Mucosa of descending colon (tissue), 3 donors: ENCODE results near the gene AFTPH. TPM values are rescaled to one million over a fixed set of nuclear protein-coding genes. Genes with fewer than 3 reads are reported as not detected.

Experiments used
- ATAC-seq: fragments of 200-7000 bp; cut with Tn5 transposase; one replicate; pipeline ENCODE4 v1.9.1; 2020; ENCODE audit warnings: mild to moderate bottlenecking, moderate library complexity
- DNase-seq, 3 donors: peaks; one replicate each; pipeline ENCODE4 v3.0.0-alpha.2; 2020
- H3K36me3 ChIP-seq: fragments of 200-600 bp; one replicate; pipeline ENCODE4 v1.8.0; 2021; ENCODE audit warnings: low read depth, mild to moderate bottlenecking
- H3K4me1 ChIP-seq: fragments of 200-600 bp; one replicate; pipeline ENCODE4 v1.8.0; 2021; ENCODE audit warnings: low read depth, mild to moderate bottlenecking
- H3K4me3 ChIP-seq: fragments of 200-600 bp; one replicate; pipeline ENCODE4 v1.8.0; 2021; ENCODE audit warnings: mild to moderate bottlenecking
- H3K9me3 ChIP-seq: fragments of 200-600 bp; one replicate; pipeline ENCODE4 v1.8.0; 2021; ENCODE audit warnings: mild to moderate bottlenecking
- intact Hi-C, 2 donors: fragments of 100-400 bp; cut with DNase I in 1 of 2; cut with micrococcal nuclease in 1 of 2; formaldehyde crosslinking; loops; one replicate each; pipeline versions ENCODE4 v1.11.0 to v1.11.1; 2022; cut with DNase I, micrococcal nuclease
- total RNA-seq, 3 donors: library from RNA; stranded (reverse); fragmentation: NEBNext Ultra II Directional in 2 of 3; extraction: Animal tissue kit (Norgen Biotek cat#: 25700) in 2 of 3; gene quantifications; one replicate each; pipeline versions ENCODE4 v1.2.1 to v1.2.4, GENCODE V29; 2021 to 2023
- TF ChIP-seq, protein P1 (sequence below): fragments of 200-600 bp; IDR thresholded peaks from one replicate; pipeline ENCODE4 v1.8.0; 2022; ENCODE audit warnings: antibody characterized with exemption, mild to moderate bottlenecking
- donor health status: DM: no; HTN: no; CAD: no; lungs with moderate emphysema.
- donor health status: DM: no; HTN: no; CAD: no.
- donor health status: DM: no; HTN: yes; CAD: no.

AFTPH gene
- total RNA-seq, 3 donors from 2014 or later = 45.9 to 61.2 (median 50.4) TPM

DNA sequence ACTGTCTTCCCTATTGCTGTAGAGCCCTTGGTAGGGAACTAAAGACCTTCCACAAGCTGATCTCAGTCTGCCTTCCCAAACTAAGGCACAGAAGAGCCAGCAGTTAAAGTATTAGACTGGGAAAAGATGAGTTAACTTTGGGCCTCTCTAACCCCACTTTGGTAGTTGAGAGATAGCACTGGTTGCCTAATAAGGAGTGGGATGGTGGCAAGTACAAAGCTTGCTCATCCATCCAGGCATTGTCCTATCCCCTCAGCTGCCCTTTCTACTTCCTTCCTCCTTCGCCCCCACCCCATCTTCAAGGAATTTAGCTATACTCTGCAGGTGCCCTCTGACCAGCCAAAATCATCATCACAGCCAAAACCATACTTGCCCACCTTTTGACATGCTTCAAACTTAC is 22.2 kb upstream of the AFTPH start:
- Histone ChIP-seq H3K9me3 (no peaks in the 10 kb centered on the region), H3K4me3 (no peak overlapping the region), H3K36me3 (no peaks in the 10 kb centered on the region), H3K4me1 (no peaks in the 10 kb centered on the region)
- ATAC-seq (no peak), DNase-seq (no peak)
- TF ChIP-seq, protein P1, sequence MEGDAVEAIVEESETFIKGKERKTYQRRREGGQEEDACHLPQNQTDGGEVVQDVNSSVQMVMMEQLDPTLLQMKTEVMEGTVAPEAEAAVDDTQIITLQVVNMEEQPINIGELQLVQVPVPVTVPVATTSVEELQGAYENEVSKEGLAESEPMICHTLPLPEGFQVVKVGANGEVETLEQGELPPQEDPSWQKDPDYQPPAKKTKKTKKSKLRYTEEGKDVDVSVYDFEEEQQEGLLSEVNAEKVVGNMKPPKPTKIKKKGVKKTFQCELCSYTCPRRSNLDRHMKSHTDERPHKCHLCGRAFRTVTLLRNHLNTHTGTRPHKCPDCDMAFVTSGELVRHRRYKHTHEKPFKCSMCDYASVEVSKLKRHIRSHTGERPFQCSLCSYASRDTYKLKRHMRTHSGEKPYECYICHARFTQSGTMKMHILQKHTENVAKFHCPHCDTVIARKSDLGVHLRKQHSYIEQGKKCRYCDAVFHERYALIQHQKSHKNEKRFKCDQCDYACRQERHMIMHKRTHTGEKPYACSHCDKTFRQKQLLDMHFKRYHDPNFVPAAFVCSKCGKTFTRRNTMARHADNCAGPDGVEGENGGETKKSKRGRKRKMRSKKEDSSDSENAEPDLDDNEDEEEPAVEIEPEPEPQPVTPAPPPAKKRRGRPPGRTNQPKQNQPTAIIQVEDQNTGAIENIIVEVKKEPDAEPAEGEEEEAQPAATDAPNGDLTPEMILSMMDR = no peak
- intact Hi-C loops = no loop called here

DNA sequence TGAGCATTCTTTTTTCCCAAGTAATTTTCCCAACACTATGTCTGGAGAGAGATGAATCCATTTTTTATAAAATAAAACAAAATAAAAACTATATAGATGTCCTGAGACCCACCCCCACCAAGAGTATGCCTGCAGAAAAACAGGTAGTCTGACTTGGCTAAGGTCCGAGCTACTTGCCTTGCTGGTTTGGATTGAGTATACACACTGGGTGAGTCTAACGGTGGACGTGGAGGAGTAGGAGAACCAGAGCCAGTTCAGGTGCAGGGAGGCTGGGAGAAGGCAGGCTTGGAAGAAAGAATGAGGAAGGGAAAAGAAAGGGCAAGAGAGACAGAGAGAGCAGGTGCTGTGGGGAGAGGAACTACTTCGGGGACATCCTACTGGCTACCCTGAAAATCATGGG is 21.3 kb upstream of the AFTPH start:
- no peak overlapping the region for H3K4me3 ChIP-seq
- TF ChIP-seq, protein P1 = no peak
- intact Hi-C loops = no loop called here

GRCh38 chr2:64504774-64505720 is 19.1 kb upstream of the AFTPH start:
- H3K9me3 ChIP-seq = no peaks in the 10 kb centered on the region
- intact Hi-C loops = no loop called here
- H3K36me3 ChIP-seq = no peaks in the 10 kb centered on the region
- H3K4me1 ChIP-seq = no peaks in the 10 kb centered on the region
- DNase-seq (no peak), ATAC-seq (no peak)
- TF ChIP-seq, protein P1 = no peak
- no peak overlapping the region for H3K4me3 ChIP-seq

More for the DNA sequence above, 21.3 kb upstream of the AFTPH start:
- DNase-seq (no peak), ATAC-seq (no peak)
- Histone ChIP-seq H3K9me3 (no peaks in the 10 kb centered on the region), H3K36me3 (no peaks in the 10 kb centered on the region), H3K4me1 (no peaks in the 10 kb centered on the region)

GRCh38 chr2:64506686-64507085 is 17.4 kb upstream of the AFTPH start:
- TF ChIP-seq, protein P1 = no peak
- Histone ChIP-seq H3K36me3 (no peaks in the 10 kb centered on the region), H3K9me3 (no peaks in the 10 kb centered on the region), H3K4me3 (no peak overlapping the region), H3K4me1 (no peaks in the 10 kb centered on the region)
- DNase-seq (no peak), ATAC-seq (no peak)
- intact Hi-C loops = no loop called here

GRCh38 chr2:64514008-64514407 is 10.1 kb upstream of the AFTPH start:
- Histone ChIP-seq H3K36me3 (no peaks in the 10 kb centered on the region), H3K4me1 (no peaks in the 10 kb centered on the region), H3K9me3 (no peaks in the 10 kb centered on the region), H3K4me3 (no peak overlapping the region)
- TF ChIP-seq, protein P1 = no peak
- intact Hi-C loops = no loop called here
- DNase-seq = no peak
- no peak for ATAC-seq
